ENCODE results near the gene UBXN7. TPM values are rescaled to one million over a fixed set of nuclear protein-coding genes. Genes with fewer than 3 reads are reported as not detected.

UBXN7 gene
- total and polyA plus RNA-seq, 2 of the 13 experiments (the other 11 are each of a cell fraction or from before 2014, with no cell fraction given), result 12.5 to 15.9 TPM

DNA sequence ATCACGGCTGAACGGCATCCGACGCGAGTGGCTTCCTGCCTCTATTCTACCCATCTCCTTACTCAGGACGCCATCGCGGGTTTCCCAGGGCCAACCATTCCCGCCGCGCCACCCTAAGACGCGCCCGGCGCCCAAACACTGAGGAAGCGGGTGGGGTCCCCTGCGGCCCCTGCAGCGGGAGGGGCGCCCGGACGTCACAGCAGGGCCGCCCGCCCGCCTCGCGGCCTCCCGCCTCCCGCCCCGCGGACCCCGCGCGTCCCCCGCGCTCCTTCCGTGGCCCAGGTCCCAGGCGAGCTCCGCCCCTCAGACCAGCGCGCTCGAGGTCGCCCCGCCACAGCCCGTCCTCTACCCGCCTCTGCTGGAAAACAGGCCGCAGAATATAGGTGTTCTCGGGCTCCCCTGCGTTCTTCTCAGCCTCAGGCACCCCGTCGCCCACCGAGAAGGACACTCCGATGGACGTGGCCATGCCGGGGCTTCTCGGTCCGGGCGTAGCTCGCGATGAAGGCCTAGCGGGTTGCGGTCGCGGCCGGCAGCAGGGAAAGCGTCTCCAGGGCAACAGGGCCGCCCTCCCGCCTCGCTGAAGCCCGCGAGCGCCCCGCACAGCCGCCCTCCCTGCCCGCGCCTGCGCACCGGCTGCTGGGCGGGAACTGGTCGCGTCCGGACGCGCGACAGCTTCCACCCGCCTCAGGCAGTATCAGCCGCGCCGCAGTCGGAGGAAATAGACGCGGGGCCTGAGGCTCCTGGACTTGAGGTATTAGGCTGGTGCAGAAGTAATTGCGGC, 114.3 kb downstream of the UBXN7 start, which contains the start of gene DYNLT2B (continued):
- TF ChIP-seq, protein P1, sequence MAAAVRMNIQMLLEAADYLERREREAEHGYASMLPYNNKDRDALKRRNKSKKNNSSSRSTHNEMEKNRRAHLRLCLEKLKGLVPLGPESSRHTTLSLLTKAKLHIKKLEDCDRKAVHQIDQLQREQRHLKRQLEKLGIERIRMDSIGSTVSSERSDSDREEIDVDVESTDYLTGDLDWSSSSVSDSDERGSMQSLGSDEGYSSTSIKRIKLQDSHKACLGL (CRISPR knock-in tag; IDR thresholded peaks at IDR 0.05), result peak; percentile 76
- TF ChIP-seq ZNF484 (CRISPR knock-in tag; IDR thresholded peaks at IDR 0.05; ENCODE audit: borderline replicate concordance, low read depth), result no peak
- peak; percentile 55; the same call in 1 of the 2 replicates for TF ChIP-seq CHD2 (IDR thresholded peaks at IDR 0.05; ENCODE audit: low read depth, low read length)
- TF ChIP-seq, protein P2, sequence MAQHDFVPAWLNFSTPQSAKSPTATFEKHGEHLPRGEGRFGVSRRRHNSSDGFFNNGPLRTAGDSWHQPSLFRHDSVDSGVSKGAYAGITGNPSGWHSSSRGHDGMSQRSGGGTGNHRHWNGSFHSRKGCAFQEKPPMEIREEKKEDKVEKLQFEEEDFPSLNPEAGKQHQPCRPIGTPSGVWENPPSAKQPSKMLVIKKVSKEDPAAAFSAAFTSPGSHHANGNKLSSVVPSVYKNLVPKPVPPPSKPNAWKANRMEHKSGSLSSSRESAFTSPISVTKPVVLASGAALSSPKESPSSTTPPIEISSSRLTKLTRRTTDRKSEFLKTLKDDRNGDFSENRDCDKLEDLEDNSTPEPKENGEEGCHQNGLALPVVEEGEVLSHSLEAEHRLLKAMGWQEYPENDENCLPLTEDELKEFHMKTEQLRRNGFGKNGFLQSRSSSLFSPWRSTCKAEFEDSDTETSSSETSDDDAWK (CRISPR knock-in tag; IDR thresholded peaks at IDR 0.05), result no peak
- TF ChIP-seq ZNF891 (CRISPR knock-in tag; IDR thresholded peaks at IDR 0.05), result peak; percentile 75
- 0 out of 2 replicates have a peak, but pooled peaks have one; percentile 29 for TF ChIP-seq ZNF768 (CRISPR knock-in tag; IDR thresholded peaks at IDR 0.05)
- TF ChIP-seq ZNF230 (CRISPR knock-in tag; IDR thresholded peaks at IDR 0.05), result peak; percentile 84
- TF ChIP-seq ZNF773 (CRISPR knock-in tag; IDR thresholded peaks at IDR 0.05; ENCODE audit: borderline replicate concordance), result no peak
- TF ChIP-seq ARID2 (CRISPR knock-in tag; IDR thresholded peaks at IDR 0.05; ENCODE audit: borderline replicate concordance), result no peak
- TF ChIP-seq ZNF558 (CRISPR knock-in tag; IDR thresholded peaks at IDR 0.05; ENCODE audit: borderline replicate concordance), result peak; percentile 59; the same call in 1 of the 2 replicates
- TF ChIP-seq KLF12 (CRISPR knock-in tag; IDR thresholded peaks at IDR 0.05; ENCODE audit: borderline replicate concordance), result no peak
- TF ChIP-seq, protein P3, sequence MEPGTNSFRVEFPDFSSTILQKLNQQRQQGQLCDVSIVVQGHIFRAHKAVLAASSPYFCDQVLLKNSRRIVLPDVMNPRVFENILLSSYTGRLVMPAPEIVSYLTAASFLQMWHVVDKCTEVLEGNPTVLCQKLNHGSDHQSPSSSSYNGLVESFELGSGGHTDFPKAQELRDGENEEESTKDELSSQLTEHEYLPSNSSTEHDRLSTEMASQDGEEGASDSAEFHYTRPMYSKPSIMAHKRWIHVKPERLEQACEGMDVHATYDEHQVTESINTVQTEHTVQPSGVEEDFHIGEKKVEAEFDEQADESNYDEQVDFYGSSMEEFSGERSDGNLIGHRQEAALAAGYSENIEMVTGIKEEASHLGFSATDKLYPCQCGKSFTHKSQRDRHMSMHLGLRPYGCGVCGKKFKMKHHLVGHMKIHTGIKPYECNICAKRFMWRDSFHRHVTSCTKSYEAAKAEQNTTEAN (CRISPR knock-in tag; conservative IDR thresholded peaks at IDR 0.05), result no peak
- TF ChIP-seq CCDC6 (CRISPR knock-in tag; IDR thresholded peaks at IDR 0.05), result no peak
- TF ChIP-seq JUND (CRISPR knock-in tag; IDR thresholded peaks at IDR 0.05), result no peak
- 0 out of 2 replicates have a peak, but pooled peaks have one; percentile 57 for TF ChIP-seq ZNF703 (CRISPR knock-in tag; IDR thresholded peaks at IDR 0.05; ENCODE audit: borderline replicate concordance)
- peak; percentile 53; the same call in 1 of the 2 replicates for TF ChIP-seq ZNF160 (CRISPR knock-in tag; IDR thresholded peaks at IDR 0.05)
- TF ChIP-seq, protein P4, sequence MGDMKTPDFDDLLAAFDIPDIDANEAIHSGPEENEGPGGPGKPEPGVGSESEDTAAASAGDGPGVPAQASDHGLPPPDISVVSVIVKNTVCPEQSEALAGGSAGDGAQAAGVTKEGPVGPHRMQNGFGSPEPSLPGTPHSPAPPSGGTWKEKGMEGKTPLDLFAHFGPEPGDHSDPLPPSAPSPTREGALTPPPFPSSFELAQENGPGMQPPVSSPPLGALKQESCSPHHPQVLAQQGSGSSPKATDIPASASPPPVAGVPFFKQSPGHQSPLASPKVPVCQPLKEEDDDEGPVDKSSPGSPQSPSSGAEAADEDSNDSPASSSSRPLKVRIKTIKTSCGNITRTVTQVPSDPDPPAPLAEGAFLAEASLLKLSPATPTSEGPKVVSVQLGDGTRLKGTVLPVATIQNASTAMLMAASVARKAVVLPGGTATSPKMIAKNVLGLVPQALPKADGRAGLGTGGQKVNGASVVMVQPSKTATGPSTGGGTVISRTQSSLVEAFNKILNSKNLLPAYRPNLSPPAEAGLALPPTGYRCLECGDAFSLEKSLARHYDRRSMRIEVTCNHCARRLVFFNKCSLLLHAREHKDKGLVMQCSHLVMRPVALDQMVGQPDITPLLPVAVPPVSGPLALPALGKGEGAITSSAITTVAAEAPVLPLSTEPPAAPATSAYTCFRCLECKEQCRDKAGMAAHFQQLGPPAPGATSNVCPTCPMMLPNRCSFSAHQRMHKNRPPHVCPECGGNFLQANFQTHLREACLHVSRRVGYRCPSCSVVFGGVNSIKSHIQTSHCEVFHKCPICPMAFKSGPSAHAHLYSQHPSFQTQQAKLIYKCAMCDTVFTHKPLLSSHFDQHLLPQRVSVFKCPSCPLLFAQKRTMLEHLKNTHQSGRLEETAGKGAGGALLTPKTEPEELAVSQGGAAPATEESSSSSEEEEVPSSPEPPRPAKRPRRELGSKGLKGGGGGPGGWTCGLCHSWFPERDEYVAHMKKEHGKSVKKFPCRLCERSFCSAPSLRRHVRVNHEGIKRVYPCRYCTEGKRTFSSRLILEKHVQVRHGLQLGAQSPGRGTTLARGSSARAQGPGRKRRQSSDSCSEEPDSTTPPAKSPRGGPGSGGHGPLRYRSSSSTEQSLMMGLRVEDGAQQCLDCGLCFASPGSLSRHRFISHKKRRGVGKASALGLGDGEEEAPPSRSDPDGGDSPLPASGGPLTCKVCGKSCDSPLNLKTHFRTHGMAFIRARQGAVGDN (CRISPR knock-in tag; IDR thresholded peaks at IDR 0.05), result peak; percentile 92
- TF ChIP-seq, protein P5, sequence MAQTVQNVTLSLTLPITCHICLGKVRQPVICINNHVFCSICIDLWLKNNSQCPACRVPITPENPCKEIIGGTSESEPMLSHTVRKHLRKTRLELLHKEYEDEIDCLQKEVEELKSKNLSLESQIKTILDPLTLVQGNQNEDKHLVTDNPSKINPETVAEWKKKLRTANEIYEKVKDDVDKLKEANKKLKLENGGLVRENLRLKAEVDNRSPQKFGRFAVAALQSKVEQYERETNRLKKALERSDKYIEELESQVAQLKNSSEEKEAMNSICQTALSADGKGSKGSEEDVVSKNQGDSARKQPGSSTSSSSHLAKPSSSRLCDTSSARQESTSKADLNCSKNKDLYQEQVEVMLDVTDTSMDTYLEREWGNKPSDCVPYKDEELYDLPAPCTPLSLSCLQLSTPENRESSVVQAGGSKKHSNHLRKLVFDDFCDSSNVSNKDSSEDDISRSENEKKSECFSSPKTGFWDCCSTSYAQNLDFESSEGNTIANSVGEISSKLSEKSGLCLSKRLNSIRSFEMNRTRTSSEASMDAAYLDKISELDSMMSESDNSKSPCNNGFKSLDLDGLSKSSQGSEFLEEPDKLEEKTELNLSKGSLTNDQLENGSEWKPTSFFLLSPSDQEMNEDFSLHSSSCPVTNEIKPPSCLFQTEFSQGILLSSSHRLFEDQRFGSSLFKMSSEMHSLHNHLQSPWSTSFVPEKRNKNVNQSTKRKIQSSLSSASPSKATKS (CRISPR knock-in tag; IDR thresholded peaks at IDR 0.05), result no peak
- TF ChIP-seq ZBTB1 (CRISPR knock-in tag; IDR thresholded peaks at IDR 0.05; ENCODE audit: borderline replicate concordance), result no peak
